ENCODE measurements around the gene ZNF839.
"Not testable (repeated sequence)": the region's sequence is repeated elsewhere in the genome, so short reads cannot be mapped to it uniquely, and the experiment has no call there.

The ZNF839 gene

DNA sequence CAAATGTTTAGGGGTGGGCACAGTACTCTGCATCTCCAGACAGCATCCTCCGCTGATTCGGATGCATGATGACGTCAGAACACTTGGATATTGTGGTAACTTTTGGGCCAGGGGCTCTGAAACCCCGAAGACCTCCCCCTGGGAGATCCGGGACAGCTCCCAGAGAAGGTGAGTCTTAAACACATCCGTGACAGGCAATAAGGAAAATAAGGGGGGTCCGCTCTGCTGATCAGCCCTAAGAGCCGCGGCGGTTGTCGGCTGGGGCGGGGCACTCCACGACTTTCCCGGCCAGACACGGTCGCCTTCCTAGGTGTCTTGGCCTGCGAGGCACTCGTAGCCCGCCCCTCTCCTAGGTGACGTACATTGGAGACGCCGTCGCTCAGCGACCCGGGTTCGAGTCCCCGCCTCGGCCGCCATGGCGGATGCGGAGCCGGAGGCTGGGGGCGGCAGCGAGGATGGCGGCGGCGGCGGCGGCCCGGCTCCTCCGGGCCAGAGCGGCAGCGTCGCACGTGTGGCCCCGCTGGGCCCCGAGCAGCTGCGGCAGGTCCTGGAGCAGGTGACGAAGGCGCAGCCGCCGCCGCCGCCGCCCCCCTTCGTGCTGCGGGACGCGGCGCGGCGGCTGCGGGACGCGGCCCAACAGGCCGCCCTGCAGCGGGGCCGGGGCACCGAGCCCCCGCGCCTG is at the start of gene ZNF839:
Gene ZNF839, plus strand, starts transcription at position 396 of the 682 bp plus-strand sequence. Its CDS starts 20 bp downstream, at position 416.
- DNase-seq = peak; percentile 80 to 81

DNA sequence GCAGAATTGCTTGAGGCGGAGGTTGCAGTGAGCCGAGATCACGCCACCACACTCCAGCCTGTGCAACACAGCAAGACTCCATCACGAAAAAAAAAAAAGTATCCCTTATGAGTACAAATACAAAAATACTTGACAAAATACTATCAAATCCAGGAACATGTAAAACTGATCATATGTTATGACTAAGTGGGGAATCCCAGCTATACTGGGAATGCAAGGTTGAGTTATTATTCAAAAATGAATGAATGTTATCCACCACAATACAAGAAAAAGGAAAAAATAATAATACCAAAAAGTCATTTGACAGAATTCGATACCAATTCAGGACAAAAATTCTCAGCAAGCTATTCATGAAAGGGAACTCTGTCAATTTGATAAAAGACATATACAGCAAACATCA is 47.2 kb upstream of the ZNF839 start:
- DNase-seq = no peak

DNA sequence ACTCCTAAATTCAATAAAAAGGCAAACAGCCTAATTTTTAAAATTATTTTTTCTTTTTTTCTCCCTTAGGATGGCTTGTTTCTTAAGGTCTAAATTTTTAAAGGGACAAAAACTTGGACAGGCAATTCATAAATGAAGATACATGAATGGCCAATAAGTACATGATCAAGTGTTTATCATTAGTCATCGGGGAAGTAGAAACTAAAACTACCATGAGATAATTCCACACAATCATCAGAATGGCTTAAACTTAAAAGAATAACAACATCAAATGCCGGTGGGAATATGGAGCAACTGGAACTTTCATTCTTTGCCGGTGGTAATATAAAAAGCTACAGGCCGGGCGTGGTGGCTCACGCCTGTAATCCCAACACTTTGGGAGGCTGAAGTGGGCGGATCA is 43.7 kb upstream of the ZNF839 start:
- DNase-seq = no peak

GRCh38 chr14:102277874-102278630 is 41.5 kb upstream of the ZNF839 start:
- DNase-seq = no peak

- no peak for DNase-seq
Observed at GRCh38 chr14:102278631-102278935, 41.0 kb upstream of the ZNF839 start.

- DNase-seq = no peak
Observed at GRCh38 chr14:102279282-102279681, 40.3 kb upstream of the ZNF839 start.

GRCh38 chr14:102279688-102280348 is 39.7 kb upstream of the ZNF839 start:
- DNase-seq = no peak

GRCh38 chr14:102280376-102280962 is 39.1 kb upstream of the ZNF839 start:
- DNase-seq = no peak

DNA sequence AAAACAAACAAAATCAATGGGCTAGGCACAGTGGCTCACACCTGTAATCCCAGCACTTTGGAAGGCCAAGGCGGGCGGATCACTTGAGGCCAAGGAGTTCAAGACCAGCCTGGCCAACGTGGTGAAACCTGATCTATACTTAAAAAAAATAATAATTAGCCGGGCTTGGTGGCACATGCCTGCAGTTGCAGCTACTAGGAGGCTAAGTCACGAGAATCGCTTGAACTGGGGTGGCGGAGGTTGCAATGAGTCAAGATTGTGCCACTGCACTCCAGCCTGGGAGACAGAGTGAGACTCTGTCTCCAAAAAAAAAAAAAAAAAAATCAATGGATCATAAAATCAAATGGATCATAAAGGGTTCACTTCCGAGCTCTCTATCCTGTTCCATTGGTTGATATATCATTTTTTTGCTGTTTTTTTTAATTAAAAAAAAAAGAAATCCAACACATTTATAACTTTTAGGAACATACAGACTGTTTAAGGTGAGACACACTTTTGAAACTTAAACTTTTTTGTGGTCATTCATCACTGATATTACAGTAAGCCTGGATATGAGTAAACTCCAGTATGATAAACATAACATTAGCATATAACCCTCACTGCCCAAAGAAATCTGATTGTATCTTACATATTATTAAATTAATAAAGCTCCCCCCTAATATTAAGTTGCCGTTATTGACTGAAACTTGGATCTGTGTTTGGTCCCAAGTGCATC is 36.6 kb upstream of the ZNF839 start:
- no peak for DNase-seq

DNA sequence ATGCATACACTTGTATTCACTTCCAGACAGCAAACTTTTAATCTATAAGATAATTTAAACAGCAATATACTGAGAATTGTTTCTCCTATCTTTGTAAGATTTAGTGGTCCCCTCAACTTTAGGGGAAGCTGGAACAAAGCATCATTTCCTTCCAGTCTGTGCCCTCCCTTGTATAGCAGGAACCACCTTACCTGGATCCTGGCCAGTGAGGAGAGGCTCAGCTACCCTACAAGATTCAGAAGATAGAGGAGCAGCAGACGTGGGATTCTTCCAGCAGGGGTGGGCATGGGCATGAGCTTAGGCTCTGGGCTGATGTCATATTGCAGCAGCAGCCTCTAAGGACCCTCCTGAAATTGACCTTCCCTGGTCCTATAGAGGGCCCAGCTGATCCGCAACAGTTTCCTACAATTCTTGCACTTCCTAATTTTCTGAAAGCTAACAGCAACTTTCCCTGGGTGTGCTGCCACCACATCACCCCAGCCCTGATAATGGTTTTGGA is 35.9 kb upstream of the ZNF839 start:
- DNase-seq = no peak

- no peak for DNase-seq
Observed at GRCh38 chr14:102285106-102285505, 34.4 kb upstream of the ZNF839 start.

DNA sequence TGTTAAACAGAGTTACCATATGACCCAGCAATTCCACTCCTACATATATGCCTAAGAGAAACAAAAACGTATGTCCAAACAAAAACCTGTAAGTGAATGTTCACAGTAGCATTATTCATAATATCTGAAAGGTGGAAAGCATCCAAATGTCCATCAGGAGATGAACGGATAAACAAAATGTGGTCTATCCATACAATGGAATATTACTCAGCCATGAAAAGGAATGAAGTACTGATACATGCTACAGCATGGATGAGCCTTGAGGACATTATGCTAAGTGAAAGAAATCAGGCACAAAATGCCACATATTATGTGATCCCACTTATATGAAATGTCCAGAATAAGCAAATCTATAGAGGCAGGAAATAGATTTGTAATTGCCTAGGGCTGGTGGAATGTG is 31.4 kb upstream of the ZNF839 start:
- no peak for DNase-seq

DNA sequence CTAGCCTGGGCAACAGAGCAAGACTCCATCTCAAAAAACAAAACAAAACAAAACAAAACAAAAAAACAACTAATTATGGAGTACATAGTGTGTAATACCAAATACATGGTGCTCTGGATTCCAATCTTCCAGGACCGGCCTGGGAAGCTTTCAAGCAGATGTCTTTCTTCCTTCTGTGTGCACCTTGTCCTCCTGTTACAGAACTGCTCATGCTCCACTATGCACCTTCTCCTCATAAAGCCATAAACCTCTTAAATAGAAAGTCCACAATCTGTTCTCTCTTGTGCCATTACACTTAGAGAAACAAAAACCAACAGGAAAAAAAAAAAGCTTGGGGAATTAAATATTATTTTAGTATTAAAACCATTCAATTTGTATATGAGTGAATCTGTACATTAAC is 27.1 kb upstream of the ZNF839 start:
- no peak for DNase-seq

- DNase-seq = no peak
Observed at GRCh38 chr14:102293781-102294180, 25.8 kb upstream of the ZNF839 start.

DNA sequence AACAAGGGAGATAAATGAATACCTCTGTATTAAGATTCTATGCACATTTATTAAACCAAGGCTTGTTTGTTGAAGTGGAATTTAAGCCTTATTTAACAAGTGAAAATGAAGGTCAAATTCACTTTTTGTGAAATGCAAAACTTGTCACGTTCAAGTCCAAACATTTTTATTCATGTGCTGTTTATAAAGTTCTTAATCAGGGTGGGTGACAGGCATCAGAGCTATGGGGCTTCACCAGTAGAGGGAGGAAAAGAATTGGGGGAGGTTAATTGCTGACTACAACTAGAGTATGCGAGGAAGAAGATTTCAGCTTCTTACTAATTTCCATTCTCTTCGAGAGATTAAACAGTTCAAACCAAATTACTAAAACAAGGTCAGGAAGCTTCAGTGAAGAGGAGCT is 24.3 kb upstream of the ZNF839 start:
- no peak for DNase-seq

GRCh38 chr14:102297436-102298170 is 21.9 kb upstream of the ZNF839 start:
- DNase-seq = no peak

- DNase-seq = not testable (repeated sequence)
Observed at GRCh38 chr14:102298303-102299070, 21.1 kb upstream of the ZNF839 start.

DNA sequence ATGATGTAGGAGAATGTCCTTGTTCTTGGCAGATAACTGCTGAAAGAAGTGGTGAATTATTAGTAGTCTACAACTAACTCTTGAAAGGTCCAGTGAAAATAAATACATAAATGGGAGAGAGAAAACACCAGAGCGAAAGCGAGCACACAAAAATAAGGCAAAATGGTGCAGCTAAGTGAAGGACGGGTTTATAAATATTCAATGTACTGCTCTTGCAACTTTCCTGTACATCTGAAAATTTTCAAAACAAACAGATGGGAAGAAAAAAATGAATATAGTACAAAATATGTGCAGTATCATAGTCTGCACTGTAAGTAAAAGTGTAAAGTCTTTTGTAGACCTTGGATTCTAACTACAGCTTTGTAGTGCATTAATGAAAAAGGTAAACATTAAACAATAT is 15.9 kb upstream of the ZNF839 start:
- no peak for DNase-seq

DNA sequence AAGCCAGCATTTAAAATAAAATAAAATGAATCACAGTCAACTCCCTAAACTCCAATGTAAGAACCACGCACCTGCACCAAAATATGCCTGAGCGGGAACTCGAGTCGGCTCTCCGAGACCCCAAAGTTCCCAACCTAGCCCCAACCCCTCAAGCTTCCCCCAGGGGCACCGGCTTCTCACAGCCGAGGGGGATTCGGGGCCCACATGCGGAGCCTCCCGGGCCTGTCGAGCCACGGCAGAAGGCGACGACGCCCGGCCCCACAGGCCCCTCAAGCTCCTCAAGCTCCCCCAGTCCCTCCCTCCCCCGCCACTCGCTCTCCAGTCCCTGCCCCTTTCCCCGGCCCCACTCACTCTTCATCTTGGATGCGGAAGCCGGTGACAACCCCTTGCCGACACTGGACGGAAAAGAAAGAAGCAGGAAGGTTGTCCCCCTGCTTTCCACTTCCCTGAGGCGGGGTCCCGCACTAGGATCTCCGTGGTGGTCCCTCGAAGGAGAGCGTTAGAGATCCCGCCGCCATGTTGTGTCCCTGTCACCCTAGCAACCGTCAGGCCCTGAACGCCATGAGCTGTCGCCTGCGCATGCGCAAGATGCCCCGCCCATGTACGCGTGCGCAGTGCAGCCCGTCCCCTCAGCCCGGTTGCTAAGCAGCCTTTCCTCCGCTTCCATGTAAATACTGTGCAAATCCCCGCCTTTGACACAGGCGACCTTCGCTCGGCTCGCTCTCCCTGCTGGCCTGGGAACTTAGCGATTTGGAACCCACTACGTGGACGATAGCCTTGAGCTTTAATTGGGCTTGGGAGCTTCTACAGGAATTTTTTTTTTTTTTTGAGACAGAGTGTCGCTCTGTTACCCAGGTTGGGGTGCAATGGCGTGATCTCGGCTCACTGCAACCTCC is 14.7 kb upstream of the ZNF839 start, which contains the start of gene MOK:
Gene MOK, minus strand, starts transcription at position 554 of the 896 bp plus-strand sequence. Its CDS starts 196 bp downstream, at position 358.
- DNase-seq = peak; percentile 93 to 95
